B cell (primary cell): ENCODE results near the gene TLCD3B.

Experiments
- EZH2 ChIP-seq: IDR thresholded peaks from 2 replicates; pipeline ENCODE4 v1.6.1; 2012; ENCODE audit warnings: borderline replicate concordance, low read depth, mild to moderate bottlenecking, moderate library complexity, low read length; ENCODE audit not compliant: insufficient read depth, poor library complexity, severe bottlenecking
- TF ChIP-seq, protein P1 (sequence below): fragments of 200-600 bp; IDR thresholded peaks from one replicate; pipeline ENCODE4 v1.8.0; 2022; ENCODE audit warnings: antibody characterized with exemption, mild to moderate bottlenecking

DNA sequence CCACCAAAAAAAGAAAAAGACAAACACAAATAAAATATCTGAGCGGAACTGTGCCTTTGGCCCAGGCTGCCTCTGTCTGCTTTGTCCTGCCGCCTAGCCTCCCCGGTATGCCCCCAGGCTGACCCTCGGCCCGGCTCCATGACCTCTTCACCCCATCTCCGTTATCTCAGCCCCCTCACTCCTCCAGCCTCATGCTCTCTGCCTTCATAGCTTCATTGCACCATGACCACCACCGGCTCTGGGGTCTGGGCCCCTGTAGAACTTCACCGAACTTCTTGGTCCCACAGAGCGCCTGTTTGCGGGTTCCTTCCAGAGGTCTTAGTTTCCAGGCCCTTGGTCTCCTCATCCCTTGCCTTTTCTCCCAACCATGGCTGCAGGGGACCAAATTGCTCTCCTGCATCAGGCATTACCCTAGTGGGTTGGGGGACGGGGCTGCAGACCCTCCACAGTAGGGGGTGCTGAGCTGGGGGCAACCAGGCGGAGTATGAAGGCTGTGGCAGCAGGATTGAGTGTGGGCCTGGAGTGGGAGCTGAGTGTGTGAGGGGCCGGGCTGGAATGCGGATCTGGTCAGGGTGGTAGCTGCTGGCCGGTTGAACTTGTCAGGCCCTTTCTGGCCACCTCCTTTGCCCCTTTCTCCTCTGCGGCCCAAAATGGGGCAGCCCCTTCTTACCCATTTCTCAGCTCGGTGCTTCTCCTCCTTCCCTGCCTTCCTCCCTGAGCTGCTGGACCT lies 42.6 kb downstream of the TLCD3B start:
- TF ChIP-seq, protein P1, sequence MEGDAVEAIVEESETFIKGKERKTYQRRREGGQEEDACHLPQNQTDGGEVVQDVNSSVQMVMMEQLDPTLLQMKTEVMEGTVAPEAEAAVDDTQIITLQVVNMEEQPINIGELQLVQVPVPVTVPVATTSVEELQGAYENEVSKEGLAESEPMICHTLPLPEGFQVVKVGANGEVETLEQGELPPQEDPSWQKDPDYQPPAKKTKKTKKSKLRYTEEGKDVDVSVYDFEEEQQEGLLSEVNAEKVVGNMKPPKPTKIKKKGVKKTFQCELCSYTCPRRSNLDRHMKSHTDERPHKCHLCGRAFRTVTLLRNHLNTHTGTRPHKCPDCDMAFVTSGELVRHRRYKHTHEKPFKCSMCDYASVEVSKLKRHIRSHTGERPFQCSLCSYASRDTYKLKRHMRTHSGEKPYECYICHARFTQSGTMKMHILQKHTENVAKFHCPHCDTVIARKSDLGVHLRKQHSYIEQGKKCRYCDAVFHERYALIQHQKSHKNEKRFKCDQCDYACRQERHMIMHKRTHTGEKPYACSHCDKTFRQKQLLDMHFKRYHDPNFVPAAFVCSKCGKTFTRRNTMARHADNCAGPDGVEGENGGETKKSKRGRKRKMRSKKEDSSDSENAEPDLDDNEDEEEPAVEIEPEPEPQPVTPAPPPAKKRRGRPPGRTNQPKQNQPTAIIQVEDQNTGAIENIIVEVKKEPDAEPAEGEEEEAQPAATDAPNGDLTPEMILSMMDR: no peak
- TF ChIP-seq EZH2: no peak
